HG02642 (cell line): ENCODE data around the gene PLXNA4.

ENCODE experiments used
- ATAC-seq: cut with Tn5 transposase; IDR thresholded peaks from one replicate; pipeline ENCODE4 v1.9.1; 2021; ENCODE audit warnings: mild to moderate bottlenecking; ENCODE audit not compliant: unreplicated experiment, poor library complexity

PLXNA4 gene

GRCh38 chr7:132239422-132239994 lies 336.8 kb downstream of the PLXNA4 start:
- no peak for ATAC-seq

GRCh38 chr7:132234711-132235110 lies 341.6 kb downstream of the PLXNA4 start:
- ATAC-seq, result no peak

- ATAC-seq, result no peak
These were observed 343.9 kb downstream of the PLXNA4 start for GRCh38 chr7:132232406-132232805.

- ATAC-seq, result no peak
These were observed 345.8 kb downstream of the PLXNA4 start for GRCh38 chr7:132230462-132230861.

DNA sequence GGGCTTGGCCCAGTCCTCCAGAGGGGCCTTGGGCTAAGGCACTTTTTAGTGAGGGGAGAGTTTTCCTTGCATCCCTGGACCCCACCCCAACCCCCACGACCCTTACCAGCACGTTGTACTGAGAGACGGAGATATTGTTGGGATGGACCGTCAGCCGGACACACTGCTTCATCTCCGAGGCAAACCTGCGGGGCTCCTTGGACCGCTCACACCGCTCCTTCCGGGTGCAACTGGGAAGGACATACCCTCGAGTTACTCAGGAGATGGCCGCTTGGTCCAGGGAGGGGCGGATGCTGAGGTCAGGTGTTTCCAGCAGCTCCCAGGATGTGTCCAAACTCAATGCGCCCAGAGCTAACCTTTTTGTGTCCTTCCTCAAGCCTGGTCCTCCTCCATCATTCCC lies 348.0 kb downstream of the PLXNA4 start:
- ATAC-seq, result no peak

- no peak for ATAC-seq
These were observed 349.3 kb downstream of the PLXNA4 start for GRCh38 chr7:132226957-132227290.

- ATAC-seq, result no peak
These were observed 350.0 kb downstream of the PLXNA4 start for GRCh38 chr7:132226046-132226956.

DNA sequence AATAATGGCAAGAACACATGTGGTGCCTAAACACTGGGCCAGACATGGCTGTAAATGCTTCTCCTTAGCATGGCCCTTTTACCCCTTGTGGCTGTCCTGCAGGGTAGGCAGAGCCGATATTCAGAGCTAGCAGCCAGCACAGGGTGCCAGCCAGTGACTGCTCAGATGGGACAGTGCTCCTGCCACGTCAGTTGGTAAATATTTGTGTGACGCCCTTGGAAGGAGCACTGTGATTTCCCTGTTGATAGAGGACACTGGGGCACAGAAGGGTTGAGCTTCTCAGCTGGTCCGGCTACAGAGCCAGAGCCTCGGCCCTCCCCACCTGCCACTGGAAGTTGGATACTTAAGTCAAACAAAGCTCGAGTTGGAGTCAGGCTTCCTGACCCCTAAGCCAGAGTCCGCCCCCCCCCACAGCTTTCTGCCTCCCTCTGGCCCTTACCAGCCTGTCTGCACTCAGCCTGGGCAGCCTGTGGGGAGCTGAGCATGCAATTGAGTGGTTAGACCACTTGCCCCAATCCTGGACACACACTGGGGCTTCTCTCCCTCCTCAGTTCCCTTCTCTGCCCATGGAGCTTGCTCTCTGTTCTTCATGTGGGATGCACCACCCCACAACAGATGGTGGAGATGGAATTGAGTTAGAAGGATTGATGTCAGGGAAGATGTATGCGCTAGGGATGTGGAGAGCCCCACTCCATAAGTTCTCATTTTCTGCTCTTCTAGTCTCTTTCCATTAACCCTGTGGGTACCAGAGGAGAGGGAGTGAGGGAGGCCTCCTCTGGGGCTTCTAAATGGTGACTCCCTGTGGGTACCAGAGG lies 350.8 kb downstream of the PLXNA4 start:
- no peak for ATAC-seq

- ATAC-seq, result no peak
These were observed 354.9 kb downstream of the PLXNA4 start for GRCh38 chr7:132221356-132221755.

DNA sequence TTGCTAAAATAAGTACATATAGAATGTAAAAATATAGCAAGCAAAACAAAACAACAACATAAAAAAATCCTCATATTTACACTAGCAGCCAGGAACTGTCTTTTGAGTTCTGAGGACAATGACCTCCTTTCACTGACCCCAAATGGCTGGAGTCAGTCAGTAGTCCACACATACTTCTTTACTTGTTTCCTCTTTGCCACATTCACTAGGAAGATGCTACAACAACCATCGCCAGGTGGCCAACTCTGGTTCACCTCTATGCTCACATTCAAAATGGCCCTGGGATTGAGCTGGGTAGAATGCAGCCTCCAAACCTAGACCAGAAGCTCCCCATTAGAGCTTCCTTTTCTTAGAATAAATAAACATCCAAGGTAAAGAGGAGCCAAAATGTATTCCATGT lies 356.2 kb downstream of the PLXNA4 start:
- no peak for ATAC-seq

GRCh38 chr7:132218876-132219275 lies 357.4 kb downstream of the PLXNA4 start:
- no peak for ATAC-seq

DNA sequence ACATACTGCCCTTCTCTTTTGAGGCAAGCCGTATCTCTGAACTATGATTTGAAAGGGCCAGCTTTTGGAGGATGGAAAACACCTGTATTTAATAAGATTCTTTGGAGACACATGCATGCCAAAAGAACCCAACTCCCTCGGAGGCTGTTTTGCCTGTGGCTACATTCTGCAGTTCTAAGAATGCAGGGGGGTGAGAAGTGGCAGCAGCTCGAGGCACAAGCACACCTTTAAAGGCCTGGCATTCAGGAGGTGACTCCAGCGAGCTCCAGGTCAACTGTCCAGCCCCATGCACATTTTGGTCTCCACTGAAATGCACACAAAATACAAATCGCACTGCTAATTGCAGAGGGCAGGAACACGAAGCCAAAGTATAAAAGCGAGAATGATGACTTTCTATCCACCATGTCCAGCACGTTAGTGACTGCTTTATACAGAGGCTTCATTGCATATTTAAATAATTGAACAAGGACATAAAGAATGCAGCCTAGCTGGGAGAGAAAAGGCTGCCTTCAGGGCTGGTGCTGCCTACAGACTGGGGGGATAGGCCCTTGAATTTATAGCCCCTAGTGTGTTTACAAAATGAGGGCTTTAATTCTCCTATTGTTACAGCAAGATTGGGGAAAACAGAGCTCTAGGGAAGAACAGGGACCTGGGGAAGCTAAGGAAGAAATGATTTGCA lies 359.3 kb downstream of the PLXNA4 start:
- no peak for ATAC-seq

DNA sequence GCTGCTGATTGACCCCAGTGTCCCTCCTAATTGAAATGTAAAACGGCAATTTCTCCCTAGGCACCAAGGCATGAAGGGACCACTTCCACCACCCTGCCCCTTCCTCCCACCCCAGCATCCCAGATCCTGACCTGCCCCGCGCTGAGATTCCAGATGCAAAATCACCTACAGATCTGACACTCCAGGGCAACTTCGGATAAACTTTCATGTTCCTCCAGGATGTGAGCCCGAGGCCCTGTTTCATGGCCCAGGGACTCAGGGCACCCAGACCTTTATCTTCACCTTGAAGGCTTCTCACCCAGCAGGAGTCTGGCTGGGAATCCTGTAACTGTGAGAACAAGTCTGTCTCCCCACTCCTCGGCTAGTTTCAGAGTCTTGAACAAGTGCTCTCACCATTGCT lies 361.8 kb downstream of the PLXNA4 start:
- ATAC-seq, result no peak

GRCh38 chr7:132213583-132213982 lies 362.7 kb downstream of the PLXNA4 start:
- no peak for ATAC-seq

DNA sequence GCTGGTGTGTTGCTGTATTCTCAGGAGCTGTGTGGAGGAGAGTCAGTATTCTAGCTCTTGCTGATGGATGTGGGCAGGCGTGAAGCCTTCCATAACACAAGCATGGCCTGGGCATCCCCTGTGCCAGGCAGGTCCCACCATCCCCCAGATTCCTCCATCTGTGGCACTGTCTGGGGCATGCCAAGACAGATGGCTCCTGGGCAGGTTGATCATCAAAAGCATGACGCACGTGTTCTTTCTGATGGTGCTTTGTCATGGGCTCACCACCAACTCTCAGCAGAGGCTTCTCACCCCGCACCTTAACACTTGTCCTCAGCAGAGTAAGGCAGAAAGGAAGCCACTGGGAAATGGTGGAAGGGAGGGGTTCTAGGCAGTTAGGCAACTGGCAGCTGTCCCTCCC lies 364.3 kb downstream of the PLXNA4 start:
- ATAC-seq, result no peak

GRCh38 chr7:132210821-132211220 lies 365.4 kb downstream of the PLXNA4 start:
- ATAC-seq, result no peak

DNA sequence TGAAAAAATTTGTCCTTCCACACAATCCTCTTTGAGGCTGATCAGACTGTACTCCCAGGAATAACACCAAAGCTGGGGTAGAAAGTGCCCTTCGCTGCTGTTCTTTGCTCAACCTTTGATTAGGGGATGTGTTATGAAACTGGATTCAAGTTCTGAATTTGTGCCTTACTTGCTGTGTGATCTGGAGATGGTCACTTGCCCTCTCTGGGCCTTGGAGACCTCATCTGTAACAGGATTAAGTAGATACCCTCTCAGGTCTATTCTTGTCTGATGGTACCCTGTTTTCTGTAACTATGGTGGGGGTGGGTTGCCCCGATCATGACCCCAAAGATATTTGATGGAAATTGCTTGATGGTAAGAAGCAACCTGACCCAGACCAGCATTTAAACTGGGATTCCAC lies 368.5 kb downstream of the PLXNA4 start:
- no peak for ATAC-seq

GRCh38 chr7:132207211-132207610 lies 369.1 kb downstream of the PLXNA4 start:
- no peak for ATAC-seq

GRCh38 chr7:132206594-132206993 lies 369.7 kb downstream of the PLXNA4 start:
- no peak for ATAC-seq

- ATAC-seq, result no peak
These were observed 370.8 kb downstream of the PLXNA4 start for GRCh38 chr7:132205509-132205908.

DNA sequence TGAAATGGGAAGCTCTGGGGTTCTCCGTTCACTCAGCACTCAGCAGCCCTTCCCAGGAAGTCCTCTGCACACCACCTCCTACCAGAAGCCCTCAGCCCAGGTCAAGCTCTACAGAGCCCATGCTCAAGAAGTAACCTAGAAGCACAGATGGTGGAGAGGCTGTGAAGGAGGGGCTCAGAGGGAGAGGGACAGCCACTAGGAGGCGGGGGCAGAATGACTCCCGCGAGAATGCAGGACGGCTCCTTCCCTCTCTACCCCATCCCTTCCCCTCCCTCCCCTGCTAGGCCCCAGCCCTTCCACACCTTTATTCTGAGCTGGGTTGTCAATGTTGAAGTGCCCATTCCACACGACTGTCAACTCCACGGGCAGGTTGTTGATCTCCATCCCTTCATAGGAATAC lies 373.2 kb downstream of the PLXNA4 start:
- no peak for ATAC-seq
